A172 (cell line): ENCODE data around the gene KLHDC7B. TPM values are rescaled to one million over a fixed set of nuclear protein-coding genes. Genes with fewer than 3 reads are reported as not detected.
"Not testable (repeated sequence)": the region's sequence is repeated elsewhere in the genome, so short reads cannot be mapped to it uniquely, and the experiment has no call there.

Experiments used
- DNase-seq: peaks from one replicate; pipeline ENCODE4 v3.0.0-alpha.2; 2015; ENCODE audit warnings: low spot score
- total RNA-seq: library from RNA; depleted of rRNA; stranded (reverse); fragments of >200 nt; shearing (Covaris generic); gene quantifications from 2 replicates; pipeline ENCODE4 v1.2.3, GENCODE V29; 2014

KLHDC7B gene
- total RNA-seq, 1 experiment from 2014 or later, result not detected

GRCh38 chr22:50517495-50518260 is 28.0 kb upstream of the KLHDC7B start:
- no peak for DNase-seq

GRCh38 chr22:50518606-50519005 is 27.1 kb upstream of the KLHDC7B start:
- DNase-seq, result no peak

- DNase-seq, result no peak
Observed at GRCh38 chr22:50519151-50519550, 26.5 kb upstream of the KLHDC7B start.

- not testable (repeated sequence) for DNase-seq
Observed at GRCh38 chr22:50520184-50520583, 25.5 kb upstream of the KLHDC7B start.

GRCh38 chr22:50520826-50521453 is 24.8 kb upstream of the KLHDC7B start:
- DNase-seq, result no peak

- no peak for DNase-seq
Observed at GRCh38 chr22:50521710-50522109, 24.0 kb upstream of the KLHDC7B start.

GRCh38 chr22:50522208-50522805 is 23.4 kb upstream of the KLHDC7B start:
- DNase-seq, result no peak

GRCh38 chr22:50522806-50523438 is 22.8 kb upstream of the KLHDC7B start:
- no peak for DNase-seq

- DNase-seq, result no peak
Observed at GRCh38 chr22:50523458-50523805, 22.3 kb upstream of the KLHDC7B start.

- DNase-seq, result no peak
Observed at GRCh38 chr22:50523806-50524675, 21.7 kb upstream of the KLHDC7B start.

- DNase-seq, result no peak
Observed at GRCh38 chr22:50524676-50525103, 21.0 kb upstream of the KLHDC7B start.

GRCh38 chr22:50525104-50525857 is 20.4 kb upstream of the KLHDC7B start, which contains the start of gene SCO2:
SCO2 (minus strand) TSS chr22:50525598; CDS start chr22:50524411, 1,187 bp downstream.
- peak; percentile 75 for DNase-seq

GRCh38 chr22:50525858-50526107 is 19.9 kb upstream of the KLHDC7B start:
- no peak for DNase-seq

GRCh38 chr22:50526108-50526833 is 19.4 kb upstream of the KLHDC7B start:
- DNase-seq, result peak; percentile 46

- DNase-seq, result no peak
Observed at GRCh38 chr22:50526834-50527801, 18.6 kb upstream of the KLHDC7B start.

- DNase-seq, result no peak
Observed at GRCh38 chr22:50527921-50528681, 17.6 kb upstream of the KLHDC7B start.

- no peak for DNase-seq
Observed at GRCh38 chr22:50528682-50529415, 16.9 kb upstream of the KLHDC7B start.
